T-helper 9 cell (primary cell): Measurements from ENCODE around the gene BCL2L13.
"Not testable (repeated sequence)": the region's sequence is repeated elsewhere in the genome, so short reads cannot be mapped to it uniquely, and the experiment has no call there.

Experiments
- DNase-seq: peaks from one replicate; pipeline ENCODE4 v3.0.0-alpha.2; 2020

Gene BCL2L13

GRCh38 chr22:17697196-17697595 is 58.6 kb downstream of the BCL2L13 start:
- not testable (repeated sequence) for DNase-seq

DNA sequence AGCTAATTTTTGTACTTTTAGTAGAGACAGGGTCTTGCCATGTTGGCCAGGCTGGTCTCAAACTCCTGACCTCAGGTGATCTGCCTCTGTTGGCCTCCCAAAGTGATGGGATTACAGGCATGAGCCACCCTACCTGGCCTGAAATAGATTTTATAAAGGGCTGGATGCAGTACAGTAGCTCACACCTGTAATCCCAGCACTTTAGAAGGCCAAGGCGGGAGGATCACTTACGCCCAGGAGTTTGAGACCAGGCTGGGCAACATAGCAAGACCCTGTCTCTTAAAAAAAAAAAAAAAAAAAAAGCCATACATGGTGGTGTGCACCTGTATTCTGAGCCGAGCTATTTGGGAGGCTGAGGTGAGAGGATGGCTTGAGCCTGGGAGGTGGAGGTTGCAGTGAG is 59.7 kb downstream of the BCL2L13 start:
- not testable (repeated sequence) for DNase-seq

DNA sequence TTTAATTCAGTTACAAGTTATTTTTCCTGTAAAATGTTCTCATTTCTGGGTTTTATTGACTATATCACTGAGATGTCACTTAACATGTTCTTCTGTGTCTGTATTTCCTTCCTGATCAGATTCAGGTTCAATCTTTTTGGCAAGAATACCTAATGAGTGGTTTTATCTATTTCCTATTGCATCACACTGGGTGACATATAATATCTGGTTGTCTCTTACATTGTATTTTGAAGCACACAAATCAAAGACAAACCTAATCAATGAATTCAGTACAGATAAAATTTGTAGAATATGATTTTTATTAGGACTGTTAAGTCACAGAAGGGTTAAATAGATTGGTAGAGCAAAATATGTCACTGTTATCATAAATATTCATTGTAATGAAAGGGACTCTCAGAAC is 60.4 kb downstream of the BCL2L13 start:
- DNase-seq = no peak

GRCh38 chr22:17699696-17700340 is 61.3 kb downstream of the BCL2L13 start:
- DNase-seq = no peak

GRCh38 chr22:17700778-17701177 is 62.2 kb downstream of the BCL2L13 start:
- DNase-seq = no peak

GRCh38 chr22:17703811-17704210 is 65.3 kb downstream of the BCL2L13 start:
- no peak for DNase-seq

DNA sequence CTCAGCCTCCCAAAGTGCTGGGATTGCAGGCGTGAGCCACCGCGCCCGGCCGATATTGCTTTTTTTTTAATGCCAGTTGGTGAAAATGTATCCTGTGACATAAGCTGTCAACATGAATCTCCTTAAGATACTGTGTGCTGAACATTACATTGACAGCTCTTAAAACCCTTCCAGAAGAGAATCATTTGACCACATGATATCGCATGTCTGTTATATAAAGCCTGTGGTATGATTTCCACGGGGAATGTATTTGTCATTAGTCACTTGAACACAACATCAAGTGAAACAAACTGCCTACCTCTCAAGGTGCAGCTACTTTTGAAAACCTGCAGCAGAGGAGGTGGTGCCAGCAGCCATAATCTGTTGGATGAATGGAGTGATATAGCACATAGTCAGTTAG is 67.0 kb downstream of the BCL2L13 start:
- no peak for DNase-seq

DNA sequence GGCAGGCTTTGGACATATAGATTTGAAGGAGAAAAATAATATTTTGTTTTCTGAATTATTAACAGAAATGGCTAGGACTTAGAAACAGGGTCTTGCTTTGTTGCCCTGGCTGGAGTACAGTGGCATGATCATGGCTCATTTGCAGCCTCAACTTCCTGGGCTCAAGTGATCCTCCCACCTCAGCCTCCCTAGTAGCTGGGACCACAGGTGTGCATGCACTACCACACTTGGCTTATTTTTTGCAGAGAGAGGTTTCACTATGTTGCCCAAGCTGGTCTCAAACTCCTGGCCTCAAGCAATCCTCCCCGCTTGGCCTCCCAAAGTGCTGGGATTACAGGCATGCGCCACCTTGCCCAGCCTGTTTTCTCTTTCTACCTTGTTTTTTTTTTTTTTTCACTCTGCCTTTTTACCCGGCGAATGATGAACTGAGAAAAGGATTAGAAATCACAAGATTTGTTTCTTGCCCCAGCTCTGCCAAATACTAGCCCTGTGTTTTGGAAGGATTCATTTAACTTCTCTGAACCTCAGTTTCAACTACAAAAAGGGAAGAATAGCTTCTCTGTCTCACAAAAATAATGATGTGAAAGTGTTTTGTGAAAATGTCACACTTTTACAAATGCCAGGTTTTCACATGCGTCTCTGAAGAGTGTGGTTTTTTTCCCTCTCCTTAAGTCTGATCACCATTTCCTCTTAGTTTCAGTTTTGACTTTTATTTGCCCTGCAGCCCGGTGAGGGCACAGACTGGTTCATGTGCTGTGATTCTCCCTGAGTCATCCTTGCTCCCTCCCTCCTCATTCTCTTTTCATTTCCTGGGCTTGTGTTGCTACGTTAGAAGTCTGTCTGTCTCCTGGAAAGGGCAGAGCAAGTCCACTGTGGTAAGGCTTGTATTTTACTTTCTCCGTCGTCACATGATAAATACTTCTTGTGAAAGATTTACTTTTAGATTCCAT is 67.7 kb downstream of the BCL2L13 start:
- no peak for DNase-seq

GRCh38 chr22:17706947-17707346 is 68.4 kb downstream of the BCL2L13 start:
- DNase-seq = no peak

GRCh38 chr22:17707526-17707925 is 69.0 kb downstream of the BCL2L13 start:
- DNase-seq = no peak

DNA sequence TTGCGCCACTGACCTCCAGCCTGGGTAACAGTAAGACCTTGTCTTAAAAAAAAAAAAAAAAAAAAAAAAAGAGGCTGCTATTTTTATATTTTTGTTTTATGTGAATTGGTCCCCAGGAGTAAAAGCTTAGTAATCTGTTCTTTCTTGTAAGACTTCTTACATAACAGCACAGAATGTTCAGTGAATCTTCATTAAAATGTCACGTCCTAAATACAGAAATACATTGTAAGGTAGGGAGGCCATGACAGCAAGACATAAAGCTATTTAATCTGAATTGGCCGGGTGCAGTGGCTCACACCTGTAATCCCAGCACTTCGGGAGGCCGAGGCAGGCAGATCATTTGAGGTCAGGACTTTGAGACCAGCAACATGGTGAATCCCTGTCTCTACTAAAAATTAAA is 71.5 kb downstream of the BCL2L13 start:
- DNase-seq = no peak

DNA sequence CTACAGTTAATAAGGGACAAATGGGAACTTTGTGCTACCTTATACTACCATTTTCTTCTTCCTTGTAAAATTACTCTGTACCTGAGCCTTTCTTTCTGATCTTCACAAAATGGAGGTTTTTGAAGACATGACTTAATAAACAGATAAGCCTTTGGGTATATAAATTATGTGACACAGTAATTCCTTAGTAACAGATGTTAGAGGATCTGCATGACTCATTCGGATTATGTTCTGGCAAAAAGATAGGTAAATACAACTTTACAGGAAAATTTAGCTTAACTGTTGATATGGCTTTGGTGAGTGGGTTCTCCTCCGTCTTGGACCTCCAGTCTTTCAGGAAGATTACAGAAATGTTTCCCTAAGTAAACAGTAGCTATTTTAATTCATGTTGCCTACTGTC is 73.9 kb downstream of the BCL2L13 start:
- DNase-seq = no peak

DNA sequence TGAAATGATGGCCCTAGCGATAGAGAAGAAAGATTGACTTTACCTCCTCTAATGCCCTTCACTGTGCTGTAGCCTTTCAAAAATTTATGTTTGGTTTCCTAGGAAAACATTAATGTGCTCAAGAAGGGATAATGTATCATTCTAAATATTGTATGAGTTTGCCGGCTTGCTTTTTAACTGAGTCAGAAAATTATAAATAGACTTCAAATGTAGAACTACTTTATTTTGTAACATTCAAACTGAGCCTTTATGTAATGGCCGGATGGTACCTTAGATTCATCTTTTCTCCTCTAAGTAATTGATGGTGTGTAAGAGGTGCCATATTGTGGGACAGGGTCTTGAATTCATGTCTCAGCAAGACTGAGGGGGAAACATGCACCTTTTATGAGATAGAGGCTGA is 78.0 kb downstream of the BCL2L13 start:
- no peak for DNase-seq

GRCh38 chr22:17717708-17718107 is 79.2 kb downstream of the BCL2L13 start:
- DNase-seq = no peak

DNA sequence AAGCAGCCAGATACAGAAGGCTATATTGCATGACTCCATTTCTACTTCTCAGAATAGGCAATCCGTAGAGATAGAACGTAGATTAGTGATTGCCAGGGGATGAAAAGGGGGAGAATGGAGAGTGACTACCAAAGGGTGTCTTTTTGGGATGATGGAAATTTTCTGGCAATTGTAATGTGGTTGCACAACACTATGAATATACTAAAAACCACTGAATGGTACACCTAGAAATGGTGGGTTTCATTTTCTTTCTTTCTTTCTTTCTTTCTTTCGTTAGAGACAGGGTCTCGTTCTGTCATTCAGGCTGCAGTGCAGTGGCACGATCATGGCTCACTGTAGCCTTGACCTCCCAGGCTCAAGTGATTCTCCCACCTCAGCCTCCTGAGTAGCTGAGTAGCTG is 81.4 kb downstream of the BCL2L13 start:
- no peak for DNase-seq

GRCh38 chr22:17724241-17724640 is 85.7 kb downstream of the BCL2L13 start:
- DNase-seq = no peak

DNA sequence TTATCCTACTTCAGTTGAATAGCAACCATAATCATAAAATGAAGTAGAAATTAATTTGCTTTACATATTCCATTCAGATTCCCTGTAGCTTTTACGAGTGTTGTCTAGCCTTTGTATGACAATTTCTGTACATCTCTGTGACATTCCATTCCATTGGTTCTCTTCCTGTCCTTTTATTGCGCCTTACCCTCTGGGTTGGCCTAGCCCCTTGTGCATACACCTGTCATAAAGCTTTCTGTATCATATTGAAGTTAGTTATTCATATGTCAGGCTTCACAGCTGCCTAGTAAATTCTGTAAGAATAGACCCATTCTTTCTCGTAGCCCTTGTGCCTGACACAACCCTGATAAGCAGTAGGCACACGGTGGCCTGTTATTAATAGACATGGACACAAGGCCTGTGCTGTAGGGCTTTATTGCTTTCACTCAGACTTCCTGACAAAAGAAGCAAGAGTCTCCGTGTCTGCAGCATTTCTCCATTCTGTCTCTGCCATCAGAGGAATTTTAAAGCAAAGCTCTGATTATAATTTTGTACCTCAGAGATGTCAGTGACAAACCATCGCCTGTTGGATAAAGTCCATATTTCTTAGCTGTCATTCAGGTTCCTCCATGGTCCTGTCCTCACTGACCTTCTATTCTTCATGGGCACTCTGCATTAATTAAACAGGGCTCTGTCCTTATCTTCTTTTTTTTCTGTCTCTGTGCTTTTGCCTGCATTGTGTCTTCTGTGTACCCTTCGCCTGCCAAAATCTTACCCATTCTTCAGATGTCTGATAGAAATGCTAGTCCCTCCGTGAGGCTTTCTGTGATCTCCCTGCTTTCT is 86.3 kb downstream of the BCL2L13 start:
- no peak for DNase-seq

GRCh38 chr22:17725500-17725796 is 86.9 kb downstream of the BCL2L13 start:
- DNase-seq = no peak

- DNase-seq = no peak
Observed at GRCh38 chr22:17726006-17726927, 87.7 kb downstream of the BCL2L13 start.

DNA sequence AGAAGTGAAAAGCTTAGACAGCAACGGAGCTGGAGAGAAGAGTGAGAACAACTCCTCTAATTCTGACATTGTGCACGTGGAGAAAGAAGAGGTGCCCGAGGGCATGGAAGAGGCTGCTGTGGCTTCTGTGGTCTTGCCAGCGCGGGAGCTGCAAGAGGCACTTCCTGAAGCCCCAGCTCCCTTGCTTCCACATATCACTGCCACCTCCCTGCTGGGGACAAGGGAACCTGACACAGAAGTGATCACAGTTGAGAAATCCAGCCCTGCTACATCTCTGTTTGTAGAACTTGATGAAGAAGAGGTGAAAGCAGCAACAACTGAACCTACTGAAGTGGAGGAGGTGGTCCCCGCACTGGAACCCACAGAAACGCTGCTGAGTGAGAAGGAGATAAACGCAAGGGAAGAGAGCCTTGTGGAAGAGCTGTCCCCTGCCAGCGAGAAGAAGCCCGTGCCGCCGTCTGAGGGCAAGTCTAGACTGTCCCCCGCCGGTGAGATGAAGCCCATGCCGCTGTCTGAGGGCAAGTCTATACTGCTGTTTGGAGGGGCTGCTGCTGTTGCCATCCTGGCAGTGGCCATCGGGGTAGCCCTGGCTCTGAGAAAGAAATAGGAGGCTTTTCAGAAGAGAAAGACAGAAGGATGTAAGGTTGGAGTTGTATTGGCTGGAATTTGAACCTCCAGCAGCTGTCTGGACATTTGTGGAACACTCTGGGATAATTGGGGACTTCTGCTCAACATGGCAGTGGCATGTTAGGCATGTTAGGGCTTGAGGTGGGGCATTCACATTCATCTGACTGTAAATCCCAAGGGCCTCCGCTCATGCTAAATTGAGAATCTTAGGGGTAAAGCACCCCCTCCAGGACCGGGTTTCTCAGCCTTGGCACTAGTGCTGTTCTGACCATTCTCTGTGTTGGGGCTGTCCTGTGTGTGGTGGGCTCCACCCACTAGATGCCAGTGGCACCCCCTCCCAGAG is 88.7 kb downstream of the BCL2L13 start:
- no peak for DNase-seq

DNA sequence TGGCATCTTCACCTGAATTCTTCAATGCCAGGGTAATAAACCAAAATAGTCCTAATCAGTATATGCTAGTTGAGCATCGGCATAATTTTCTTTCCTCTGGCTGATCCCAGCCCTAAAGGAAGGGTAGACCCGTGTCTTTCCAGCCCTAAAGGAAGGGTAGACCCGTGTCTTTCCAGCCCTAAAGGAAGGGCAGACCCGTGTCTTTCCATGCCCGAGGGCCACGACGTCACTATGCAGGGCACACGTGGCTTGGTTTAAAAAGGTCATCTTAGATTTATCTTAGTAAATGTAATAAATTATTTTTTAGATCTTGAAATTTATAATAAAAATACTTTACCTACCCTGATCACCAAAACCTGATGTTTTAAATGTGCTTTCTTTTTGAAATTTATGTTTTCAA is 90.2 kb downstream of the BCL2L13 start:
- no peak for DNase-seq
